Testis (tissue), 3 donors: ENCODE measurements around the gene OR10G7. TPM values are rescaled to one million over a fixed set of nuclear protein-coding genes. Genes with fewer than 3 reads are reported as not detected.

Source experiments
- DNase-seq: peaks from one replicate; pipeline ENCODE4 v3.0.0-alpha.2; 2019
- H3K27ac ChIP-seq, 2 donors: fragments of 200-600 bp; sonication (generic); one replicate each; pipeline ENCODE4 v1.5.1; 2019
- H3K27me3 ChIP-seq: fragments of 200-600 bp; sonication (generic); one replicate; pipeline ENCODE4 v1.5.1; 2019
- H3K36me3 ChIP-seq: fragments of 200-600 bp; sonication (generic); one replicate; pipeline ENCODE4 v1.5.1; 2017; ENCODE audit warnings: low read depth; ENCODE audit errors: missing control alignments
- H3K4me1 ChIP-seq: fragments of 200-600 bp; sonication (generic); one replicate; pipeline ENCODE4 v1.5.1; 2019
- H3K4me3 ChIP-seq, 2 donors: fragments of 200-600 bp; sonication (generic); one replicate each; pipeline ENCODE4 v1.5.1; 2017 to 2019
- H3K9me3 ChIP-seq: fragments of 200-600 bp; sonication (generic); one replicate; pipeline ENCODE4 v1.5.1; 2017
- CTCF ChIP-seq, 3 experiments: fragments of 450-650 bp in 2 of 3; fragments of 200-600 bp in 1 of 3; sonication (generic) in 1 of 3; IDR thresholded peaks; one replicate each; pipeline ENCODE4 v1.5.1; 2016 to 2019; ENCODE audit warnings: antibody characterized with exemption in 3 of 3, mild to moderate bottlenecking in 2 of 3, moderate library complexity in 1 of 3
- POLR2A ChIP-seq: fragments of 450-650 bp; IDR thresholded peaks from one replicate; pipeline ENCODE4 v1.6.1; 2017; ENCODE audit warnings: antibody characterized with exemption, mild to moderate bottlenecking, moderate library complexity
- WGBS, 2 donors: methylation state at CpG; one replicate each; pipeline ENCODE4 v1.1.5; 2018; 5-methylcytosine and 5-hydroxymethylcytosine counted together
- intact Hi-C: fragments of 100-400 bp; cut with DNase I; formaldehyde crosslinking; loops from one replicate; pipeline ENCODE4 v1.15.1; 2023; ENCODE audit warnings: low total_unique reads
- polyA plus RNA-seq: library from polyadenylated mRNA; stranded (reverse); fragments of 350-450 nt; fragmentation: Illumina TruSeq; extraction: RNeasy Lipid Tissue Mini Kit (QIAGEN cat#74804); gene quantifications from one replicate; pipeline ENCODE4 v1.2.3, GENCODE V29; 2014; ENCODE audit warnings: low read depth, low replicate concordance; ENCODE audit not compliant: insufficient read depth
- total RNA-seq, 2 donors: library from RNA; depleted of rRNA; stranded (reverse); fragments of >200 nt; gene quantifications; one replicate each; pipeline ENCODE4 v1.2.3, GENCODE V29; 2016

OR10G7 gene
- total and polyA plus RNA-seq, 3 donors from 2014 or later = not detected

- TF ChIP-seq POLR2A (no peak), CTCF (IDR thresholded peaks at IDR 0.05) (no peak)
- Histone ChIP-seq H3K4me3 (no peak overlapping the region), H3K9me3 (no peaks in the 10 kb centered on the region), H3K27ac (no peak overlapping the region), H3K4me1 (no peaks in the 10 kb centered on the region), H3K27me3 (no peaks in the 10 kb centered on the region), H3K36me3 (no peaks in the 10 kb centered on the region)
- no peak for DNase-seq
- WGBS, 2 donors = 82 to 95% methylated on average over 3 of the region's 3 CpGs
- intact Hi-C loops = no loop called here
These were observed 40.4 kb upstream of the OR10G7 start for GRCh38 chr11:124081483-124081882.

- peaks cover 8% of the 10 kb centered on the region for H3K4me1 ChIP-seq
- H3K4me3 ChIP-seq = no peak overlapping the region
- no peak for TF ChIP-seq CTCF (IDR thresholded peaks at IDR 0.05)
- no peak for TF ChIP-seq POLR2A
- no peaks in the 10 kb centered on the region for H3K27me3 ChIP-seq
- H3K27ac ChIP-seq = no peak overlapping the region
- H3K36me3 ChIP-seq = no peaks in the 10 kb centered on the region
- no peak for DNase-seq
- H3K9me3 ChIP-seq = no peaks in the 10 kb centered on the region
- intact Hi-C loops = no loop called here
- 73 to 75% methylated on average over 8 of the region's 8 CpGs for WGBS, 2 donors
These were observed 39.3 kb upstream of the OR10G7 start for GRCh38 chr11:124080327-124081001.

GRCh38 chr11:124079631-124080326 is 38.7 kb upstream of the OR10G7 start:
- no peak for TF ChIP-seq CTCF (IDR thresholded peaks at IDR 0.05)
- TF ChIP-seq POLR2A = no peak
- no peaks in the 10 kb centered on the region for H3K27me3 ChIP-seq
- H3K27ac ChIP-seq = no peak overlapping the region
- no peaks in the 10 kb centered on the region for H3K9me3 ChIP-seq
- H3K4me3 ChIP-seq = no peak overlapping the region
- no peaks in the 10 kb centered on the region for H3K36me3 ChIP-seq
- 72 to 73% methylated on average over 8 of the region's 8 CpGs for WGBS, 2 donors
- intact Hi-C loops = no loop called here
- no peak for DNase-seq
- H3K4me1 ChIP-seq = peaks cover 9% of the 10 kb centered on the region

GRCh38 chr11:124078591-124078990 is 37.5 kb upstream of the OR10G7 start:
- WGBS, 2 donors = 91 to 98% methylated on average over 2 of the region's 2 CpGs
- intact Hi-C loops = no loop called here

More at GRCh38 chr11:124078591-124078990, 37.5 kb upstream of the OR10G7 start:
- DNase-seq = no peak
- H3K4me1 ChIP-seq = peaks cover 9% of the 10 kb centered on the region
- no peaks in the 10 kb centered on the region for H3K36me3 ChIP-seq
- no peaks in the 10 kb centered on the region for H3K9me3 ChIP-seq
- no peak for TF ChIP-seq POLR2A
- TF ChIP-seq CTCF (IDR thresholded peaks at IDR 0.05) = no peak
- no peak overlapping the region for H3K4me3 ChIP-seq
- no peak overlapping the region for H3K27ac ChIP-seq
- H3K27me3 ChIP-seq = no peaks in the 10 kb centered on the region
